ENCODE results near the gene ACIN1.

DNA sequence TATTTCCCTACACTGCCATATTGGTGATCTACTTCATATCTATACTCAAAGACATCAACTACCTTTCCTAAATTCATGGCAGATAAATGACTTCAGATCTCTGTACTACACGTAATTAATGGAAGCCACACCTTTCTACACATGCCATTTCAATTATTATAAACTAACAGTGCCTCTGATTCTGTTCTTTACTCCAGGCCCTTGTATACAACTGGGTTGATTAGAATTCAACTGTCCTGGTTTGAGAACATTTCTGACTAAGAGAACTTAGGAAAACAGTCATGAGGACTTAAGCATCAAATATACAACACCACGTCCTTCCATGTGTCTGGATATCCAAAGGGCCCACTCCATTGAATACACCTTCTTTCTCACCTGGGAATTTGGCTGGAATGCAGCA, 1.8 kb downstream of the ACIN1 start:
- TF ChIP-seq, protein P1, sequence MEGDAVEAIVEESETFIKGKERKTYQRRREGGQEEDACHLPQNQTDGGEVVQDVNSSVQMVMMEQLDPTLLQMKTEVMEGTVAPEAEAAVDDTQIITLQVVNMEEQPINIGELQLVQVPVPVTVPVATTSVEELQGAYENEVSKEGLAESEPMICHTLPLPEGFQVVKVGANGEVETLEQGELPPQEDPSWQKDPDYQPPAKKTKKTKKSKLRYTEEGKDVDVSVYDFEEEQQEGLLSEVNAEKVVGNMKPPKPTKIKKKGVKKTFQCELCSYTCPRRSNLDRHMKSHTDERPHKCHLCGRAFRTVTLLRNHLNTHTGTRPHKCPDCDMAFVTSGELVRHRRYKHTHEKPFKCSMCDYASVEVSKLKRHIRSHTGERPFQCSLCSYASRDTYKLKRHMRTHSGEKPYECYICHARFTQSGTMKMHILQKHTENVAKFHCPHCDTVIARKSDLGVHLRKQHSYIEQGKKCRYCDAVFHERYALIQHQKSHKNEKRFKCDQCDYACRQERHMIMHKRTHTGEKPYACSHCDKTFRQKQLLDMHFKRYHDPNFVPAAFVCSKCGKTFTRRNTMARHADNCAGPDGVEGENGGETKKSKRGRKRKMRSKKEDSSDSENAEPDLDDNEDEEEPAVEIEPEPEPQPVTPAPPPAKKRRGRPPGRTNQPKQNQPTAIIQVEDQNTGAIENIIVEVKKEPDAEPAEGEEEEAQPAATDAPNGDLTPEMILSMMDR (conservative IDR thresholded peaks at IDR 0.05 in 1 of 2, IDR thresholded peaks at IDR 0.05 in 1 of 2; ENCODE audit: low read depth in 1 of 2, low read length in 2 of 2), result no peak
- no peak for TF ChIP-seq EZH2 (IDR thresholded peaks at IDR 0.05; ENCODE audit: low read length, missing control alignments)

Data from fibroblast of lung (primary cell).